DLD1 (cell line): ENCODE measurements around the gene RNF224.

Source experiments
- in situ Hi-C: cut with HindIII; loops from 2 replicates; pipeline ENCODE4 v1.10.0; 2017; ENCODE audit warnings: low sequenced_read_pairs

The RNF224 gene

GRCh38 chr9:137191691-137192447 is 35.4 kb upstream of the RNF224 start:
- in situ Hi-C loops, result no loop called here

GRCh38 chr9:137192448-137192780 is 34.9 kb upstream of the RNF224 start:
- in situ Hi-C loops, result no loop called here

- in situ Hi-C loops, result no loop called here
Measured at GRCh38 chr9:137192859-137193258, 34.4 kb upstream of the RNF224 start.

- in situ Hi-C loops, result no loop called here
Measured at GRCh38 chr9:137193771-137194170, 33.5 kb upstream of the RNF224 start.

GRCh38 chr9:137194388-137194787 is 32.9 kb upstream of the RNF224 start:
- in situ Hi-C loops, result no loop called here

- in situ Hi-C loops, result no loop called here
Measured at GRCh38 chr9:137194909-137195308, 32.4 kb upstream of the RNF224 start.

- in situ Hi-C loops, result no loop called here
Measured at GRCh38 chr9:137195525-137196220, 31.6 kb upstream of the RNF224 start.

GRCh38 chr9:137198051-137198901 is 29.0 kb upstream of the RNF224 start:
- in situ Hi-C loops, result no loop called here

- in situ Hi-C loops, result no loop called here
Measured at GRCh38 chr9:137198902-137199283, 28.4 kb upstream of the RNF224 start.

- in situ Hi-C loops, result no loop called here
Measured at GRCh38 chr9:137199411-137200121, 27.7 kb upstream of the RNF224 start.

- in situ Hi-C loops, result no loop called here
Measured at GRCh38 chr9:137200311-137201204, 26.7 kb upstream of the RNF224 start, which contains the start of gene TPRN. Gene TPRN, minus strand, starts transcription at chr9:137200741. Its CDS starts 30 bp downstream, at chr9:137200711.

- in situ Hi-C loops, result no loop called here
Measured at GRCh38 chr9:137201205-137201868, 26.0 kb upstream of the RNF224 start.

GRCh38 chr9:137202966-137203365 is 24.3 kb upstream of the RNF224 start:
- in situ Hi-C loops, result no loop called here

- in situ Hi-C loops, result no loop called here
Measured at GRCh38 chr9:137204731-137205125, 22.6 kb upstream of the RNF224 start.

- in situ Hi-C loops, result no loop called here
Measured at GRCh38 chr9:137205126-137206069, 21.9 kb upstream of the RNF224 start, which contains the start of the genes NDOR1 and TMEM203. Gene NDOR1, plus strand, starts transcription at chr9:137205700. Its CDS starts 78 bp downstream, at chr9:137205778. Gene TMEM203, minus strand, starts transcription at chr9:137205648. Its CDS starts 234 bp downstream, at chr9:137205414.

- in situ Hi-C loops, result no loop called here
Measured at GRCh38 chr9:137206602-137207001, 20.7 kb upstream of the RNF224 start.

- in situ Hi-C loops, result no loop called here
Measured at GRCh38 chr9:137211532-137211931, 15.8 kb upstream of the RNF224 start.

GRCh38 chr9:137212520-137212919 is 14.8 kb upstream of the RNF224 start:
- in situ Hi-C loops, result no loop called here
